Measurements from ENCODE around the gene OR10A4. TPM values are rescaled to one million over a fixed set of nuclear protein-coding genes. Genes with fewer than 3 reads are reported as not detected.
"Not testable (repeated sequence)": the region's sequence is repeated elsewhere in the genome, so short reads cannot be mapped to it uniquely, and the experiment has no call there.

Gene OR10A4
- not detected in 2 replicates for polyA plus RNA-seq (2014; cell fraction: cytosol; rRNA removed)
- polyA plus RNA-seq (2014; cell fraction: nucleus; rRNA removed), result not detected in 2 replicates

GRCh38 chr11:6876325-6876724, at the start of gene OR10A4:
OR10A4 (plus strand) TSS chr11:6876625; CDS start chr11:6876648, 23 bp downstream.
- DNase-seq (ENCODE audit: low spot score), result no peak

- no peak for DNase-seq (ENCODE audit: low spot score)
Observed at GRCh38 chr11:6828103-6828502, 48.3 kb upstream of the OR10A4 start.

GRCh38 chr11:6833356-6833755, 43.1 kb upstream of the OR10A4 start:
- no peak for DNase-seq (ENCODE audit: low spot score)

GRCh38 chr11:6834021-6834420, 42.4 kb upstream of the OR10A4 start:
- no peak for DNase-seq (ENCODE audit: low spot score)

- no peak for DNase-seq (ENCODE audit: low spot score)
Observed at GRCh38 chr11:6841694-6842093, 34.7 kb upstream of the OR10A4 start.

- no peak for DNase-seq (ENCODE audit: low spot score)
Observed at GRCh38 chr11:6843670-6844069, 32.8 kb upstream of the OR10A4 start.

GRCh38 chr11:6844356-6844755, 32.1 kb upstream of the OR10A4 start:
- no peak for DNase-seq (ENCODE audit: low spot score)

- DNase-seq (ENCODE audit: low spot score), result no peak
Observed at GRCh38 chr11:6845383-6845782, 31.0 kb upstream of the OR10A4 start, which contains the start of gene OR10A5. OR10A5 (plus strand) TSS chr11:6845683; CDS start chr11:6845683, 0 bp downstream.

GRCh38 chr11:6850526-6850925, 25.9 kb upstream of the OR10A4 start:
- DNase-seq (ENCODE audit: low spot score), result no peak

GRCh38 chr11:6854801-6855200, 21.6 kb upstream of the OR10A4 start:
- DNase-seq (ENCODE audit: low spot score), result not testable (repeated sequence)

GRCh38 chr11:6855971-6856541, 20.4 kb upstream of the OR10A4 start:
- DNase-seq (ENCODE audit: low spot score), result no peak

- DNase-seq (ENCODE audit: low spot score), result no peak
Observed at GRCh38 chr11:6856871-6857270, 19.6 kb upstream of the OR10A4 start.

GRCh38 chr11:6862961-6863360, 13.5 kb upstream of the OR10A4 start, which contains the start of gene OR10A2:
OR10A2 (plus strand) TSS chr11:6863057; CDS start chr11:6869755, 6,698 bp downstream.
- no peak for DNase-seq (ENCODE audit: low spot score)

- no peak for DNase-seq (ENCODE audit: low spot score)
Observed at GRCh38 chr11:6864438-6864837, 12.0 kb upstream of the OR10A4 start.

GRCh38 chr11:6871278-6871677, 5.1 kb upstream of the OR10A4 start:
- DNase-seq (ENCODE audit: low spot score), result no peak

- no peak for DNase-seq (ENCODE audit: low spot score)
Observed at GRCh38 chr11:6875761-6876160, 664 bp upstream of the OR10A4 start.

GRCh38 chr11:6876914-6877313, 489 bp downstream of the OR10A4 start:
- no peak for DNase-seq (ENCODE audit: low spot score)

GRCh38 chr11:6882751-6883150, 6.3 kb downstream of the OR10A4 start:
- no peak for DNase-seq (ENCODE audit: low spot score)

GRCh38 chr11:6887711-6888110, 11.3 kb downstream of the OR10A4 start:
- DNase-seq (ENCODE audit: low spot score), result not testable (repeated sequence)

GRCh38 chr11:6888830-6889229, 12.4 kb downstream of the OR10A4 start:
- no peak for DNase-seq (ENCODE audit: low spot score)

- DNase-seq (ENCODE audit: low spot score), result no peak
Observed at GRCh38 chr11:6889835-6890234, 13.4 kb downstream of the OR10A4 start.

- DNase-seq (ENCODE audit: low spot score), result no peak
Observed at GRCh38 chr11:6892400-6892799, 16.0 kb downstream of the OR10A4 start, which contains the start of gene OR2D2. OR2D2 (minus strand) TSS chr11:6892500; CDS start chr11:6892500, 0 bp downstream.

GRCh38 chr11:6894097-6894496, 17.7 kb downstream of the OR10A4 start:
- no peak for DNase-seq (ENCODE audit: low spot score)

GRCh38 chr11:6895010-6895409, 18.6 kb downstream of the OR10A4 start:
- no peak for DNase-seq (ENCODE audit: low spot score)
